ENCODE measurements around the gene DOCK4.

The DOCK4 gene

GRCh38 chr7:111690364-111691111 lies 515.7 kb downstream of the DOCK4 start:
- DNase-seq = no peak

DNA sequence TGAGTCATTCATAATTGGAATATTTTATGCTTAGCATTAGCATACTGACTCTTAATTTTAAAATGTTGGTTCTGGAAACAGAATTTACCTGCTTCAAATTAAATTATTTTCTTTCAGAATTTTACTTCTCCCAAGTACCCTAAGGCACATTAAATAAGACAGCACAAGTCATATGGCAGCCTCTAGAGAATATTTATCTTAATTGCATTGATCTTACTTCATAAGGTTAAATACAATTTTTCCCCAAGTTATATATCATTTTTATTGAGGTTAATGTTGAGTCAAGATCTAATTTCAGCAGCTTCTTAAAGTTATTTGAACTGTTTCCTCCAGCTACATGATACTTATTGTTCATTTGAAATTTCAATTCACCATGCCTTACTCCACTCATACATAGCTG lies 520.9 kb downstream of the DOCK4 start:
- no peak for DNase-seq

DNA sequence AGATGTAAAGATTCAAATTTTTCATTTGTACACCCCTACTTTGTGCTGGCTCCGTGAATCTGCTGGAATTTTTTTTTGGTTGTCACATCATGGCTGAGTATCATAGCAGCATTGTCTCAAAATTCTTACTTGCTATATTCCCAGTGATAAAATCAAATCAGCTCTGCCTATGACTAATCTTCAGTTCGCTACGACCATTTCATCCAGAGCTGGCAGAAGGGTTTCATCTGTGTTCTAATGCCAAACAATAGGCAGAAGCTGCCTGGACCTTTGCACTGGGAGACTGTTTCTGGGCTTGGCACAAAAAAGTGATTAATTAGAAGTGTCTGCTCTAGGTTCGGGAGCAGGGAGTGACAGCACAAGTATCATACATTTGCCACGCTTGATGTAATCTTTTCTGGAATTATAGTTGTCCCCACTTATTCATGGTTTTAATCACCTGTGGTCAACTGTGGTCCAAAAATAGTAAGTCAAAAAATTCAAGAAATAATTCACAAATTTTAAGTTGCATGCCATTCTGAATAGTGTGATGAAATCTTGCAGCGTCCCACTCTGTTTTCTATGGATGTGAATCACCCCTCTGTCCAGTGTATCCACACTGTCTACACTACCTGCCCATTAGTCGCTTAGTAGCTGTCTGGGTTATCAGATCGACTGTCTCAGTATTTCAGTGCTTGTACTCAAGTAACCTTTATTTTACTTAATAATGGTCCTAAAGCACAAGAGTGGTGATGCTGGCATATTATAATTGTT lies 523.4 kb downstream of the DOCK4 start:
- no peak for DNase-seq

DNA sequence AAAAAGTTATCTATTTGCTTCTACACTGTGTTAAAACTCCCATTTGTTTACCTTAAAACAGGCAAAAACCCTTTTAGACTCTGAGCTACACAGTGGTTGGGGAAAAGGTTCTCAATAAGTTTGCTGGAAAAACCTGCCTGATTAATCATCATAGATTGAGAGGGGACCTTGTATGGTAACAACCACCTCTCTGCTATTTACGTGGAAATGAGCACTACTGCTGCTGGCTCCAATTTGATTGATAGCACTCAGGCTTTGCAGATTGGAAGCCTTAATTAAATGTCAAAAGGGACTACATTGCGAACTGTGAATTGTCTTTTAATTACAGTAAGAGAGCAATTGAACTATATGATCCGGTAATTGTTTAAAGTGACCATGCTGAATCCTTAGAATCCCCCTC lies 525.0 kb downstream of the DOCK4 start:
- DNase-seq = no peak

GRCh38 chr7:111678986-111679385 lies 527.2 kb downstream of the DOCK4 start:
- DNase-seq = no peak

DNA sequence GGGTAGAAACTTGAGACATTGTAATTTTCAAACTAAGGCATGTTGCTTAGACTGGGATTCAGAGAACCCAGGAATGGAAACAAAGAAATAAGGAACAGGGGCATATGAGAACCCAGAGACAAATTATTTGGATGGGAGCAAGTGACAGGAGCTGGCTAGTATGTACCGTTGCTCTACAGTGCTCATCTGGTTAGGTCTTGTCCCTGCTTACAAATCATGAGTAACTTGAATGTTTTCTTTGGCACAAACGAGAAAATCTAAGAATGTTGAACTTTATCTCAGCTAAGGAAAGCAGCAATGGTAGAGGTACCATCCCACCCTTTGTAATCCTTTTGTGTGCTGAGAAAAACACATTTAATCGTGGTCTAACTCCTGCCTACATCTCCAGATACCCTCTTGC lies 527.9 kb downstream of the DOCK4 start:
- DNase-seq = no peak

DNA sequence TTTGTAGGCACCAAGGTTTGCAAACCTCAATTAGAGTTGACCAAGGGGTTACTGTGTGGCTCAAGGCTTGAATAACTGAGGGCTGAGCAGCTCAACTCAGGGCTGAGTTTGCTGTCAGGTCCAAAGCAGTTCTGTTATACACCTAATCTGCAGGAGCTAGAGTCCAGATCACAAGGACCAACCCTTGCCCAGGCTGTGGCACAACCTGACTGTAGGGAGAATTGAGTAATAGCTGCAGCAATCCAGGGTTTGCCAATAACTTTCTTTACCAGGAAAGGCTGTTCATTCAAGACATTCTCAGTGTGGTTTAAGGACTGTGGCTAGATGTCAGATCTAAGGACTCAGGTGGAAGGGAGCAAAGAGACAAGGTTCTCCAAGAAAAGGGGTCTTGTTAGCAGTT lies 528.4 kb downstream of the DOCK4 start:
- no peak for DNase-seq

DNA sequence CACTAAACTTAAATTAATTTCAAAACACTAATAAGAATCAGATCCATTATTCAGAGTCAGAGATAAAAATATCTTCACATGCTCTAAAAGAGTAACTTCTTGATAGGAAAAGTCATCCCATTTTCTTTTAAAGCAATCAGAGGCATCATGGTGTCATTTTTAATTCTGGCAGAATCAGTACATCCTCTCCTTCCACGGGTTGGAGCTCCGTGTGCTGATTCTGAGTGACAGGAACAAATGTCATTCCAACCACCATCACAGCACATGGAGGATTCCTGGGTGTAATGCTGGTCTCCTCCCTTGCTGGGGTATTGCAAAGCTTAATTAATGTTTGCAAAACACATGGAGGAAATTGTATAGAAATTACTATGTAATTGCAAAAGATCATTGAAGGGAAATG lies 529.4 kb downstream of the DOCK4 start:
- no peak for DNase-seq
